H1 (cell line): ENCODE data around the gene LAIR1. TPM values are rescaled to one million over a fixed set of nuclear protein-coding genes. Genes with fewer than 3 reads are reported as not detected.

Experiments
- CTCF ChIA-PET: fragments of 300-600 bp; sonication (Branson Sonifier 250); formaldehyde crosslinking; loops from one replicate; lab custom pipeline; 2021; ENCODE audit not compliant: partially characterized antibody; lab: Charles Lee
- POLR2A ChIA-PET: fragments of 300-600 bp; sonication (Branson Sonifier 250); formaldehyde crosslinking; loops from one replicate; lab custom pipeline; 2021; ENCODE audit warnings: inconsistent platforms; ENCODE audit not compliant: partially characterized antibody; lab: Charles Lee
- DNase-seq, 2 experiments: peaks; one replicate each; pipeline versions ENCODE4 v3.0.0 to v3.0.0-alpha.2; 2010 to 2022; ENCODE audit warnings: low spot score in 2 of 2, low read depth in 1 of 2, mixed read lengths in 1 of 2
- FAIRE-seq: peaks from 2 replicates; lab custom pipeline; 2011; peaks lifted over from hg19 to GRCh38; lab: Jason Lieb, UNC
- H2AFZ ChIP-seq: 2 replicates; pipeline ENCODE4 v1.8.1; 2012; ENCODE audit warnings: low read length, inconsistent platforms
- H2AK5ac ChIP-seq: 2 replicates; pipeline ENCODE4 v1.6.1; 2013; ENCODE audit warnings: low read depth, low read length
- H2BK120ac ChIP-seq: replicated peaks from 2 replicates; pipeline ENCODE3; 2013; ENCODE audit warnings: low read depth, low read length, inconsistent platforms
- H2BK12ac ChIP-seq: 2 replicates; pipeline ENCODE4 v1.6.1; 2013; ENCODE audit warnings: low read depth, low read length
- H2BK15ac ChIP-seq: 2 replicates; pipeline ENCODE4 v1.6.1; 2013; ENCODE audit warnings: low read length
- H2BK20ac ChIP-seq: 2 replicates; pipeline ENCODE4 v1.6.1; 2013; ENCODE audit warnings: low read length
- H2BK5ac ChIP-seq: 2 replicates; pipeline ENCODE4 v1.6.1; 2013; ENCODE audit warnings: low read depth, low read length
- H3K14ac ChIP-seq: 2 replicates; pipeline ENCODE4 v1.6.1; 2013; ENCODE audit warnings: inconsistent platforms; ENCODE audit not compliant: insufficient read length
- H3K18ac ChIP-seq: 2 replicates; pipeline ENCODE4 v1.6.1; 2013; ENCODE audit warnings: low read length; ENCODE audit errors: extremely low read depth
- H3K23ac ChIP-seq: 2 replicates; pipeline ENCODE4 v1.6.1; 2013; ENCODE audit warnings: inconsistent platforms; ENCODE audit not compliant: insufficient read length
- H3K23me2 ChIP-seq: 2 replicates; pipeline ENCODE4 v1.6.1; 2013; ENCODE audit warnings: low read depth, low read length
- H3K27ac ChIP-seq: 2 replicates; pipeline ENCODE4 v1.6.1; 2011; ENCODE audit warnings: low read depth, low read length, inconsistent platforms
- H3K27me3 ChIP-seq, 4 experiments: replicated peaks in 1 of 4; 1 replicate in 1 of 4; 2 replicates in 3 of 4; pipeline versions ENCODE4 v1.6.1 to v1.8.1; 2011 to 2013; ENCODE audit warnings: low read length in 3 of 4, mild to moderate bottlenecking in 3 of 4, inconsistent platforms in 2 of 4, mixed read lengths in 2 of 4, moderate library complexity in 1 of 4; ENCODE audit not compliant: control insufficient read depth in 3 of 4, insufficient read depth in 3 of 4; ENCODE audit errors: extremely low read depth in 1 of 4
- H3K36me3 ChIP-seq, 4 experiments: 2 replicates each; pipeline versions ENCODE4 v1.6.1 to v1.8.1; 2011 to 2013; ENCODE audit warnings: mild to moderate bottlenecking in 4 of 4, low read length in 3 of 4, moderate library complexity in 2 of 4, control low read depth in 1 of 4, inconsistent platforms in 1 of 4; ENCODE audit not compliant: insufficient read depth in 4 of 4, control insufficient read depth in 2 of 4
- H3K4ac ChIP-seq: replicated peaks from 2 replicates; pipeline ENCODE3; 2013; ENCODE audit warnings: low read length, low read depth, mixed read lengths, inconsistent platforms; ENCODE audit not compliant: insufficient read length
- H3K4me1 ChIP-seq, 4 experiments: replicated peaks in 1 of 4; 1 replicate in 1 of 4; 2 replicates in 3 of 4; pipeline versions ENCODE4 v1.6.1 to v1.8.1; 2011 to 2013; ENCODE audit warnings: low read length in 3 of 4, inconsistent platforms in 2 of 4, mixed read lengths in 1 of 4; ENCODE audit not compliant: insufficient read depth in 4 of 4, control insufficient read depth in 3 of 4
- H3K4me2 ChIP-seq, 2 experiments: 2 replicates each; pipeline versions ENCODE4 v1.6.1 to v1.8.1; 2011 to 2013; ENCODE audit warnings: low read depth in 2 of 2, low read length in 2 of 2, control low read depth in 1 of 2, inconsistent platforms in 1 of 2, mild to moderate bottlenecking in 1 of 2; ENCODE audit not compliant: insufficient read depth in 1 of 2
- H3K4me3 ChIP-seq, 4 experiments: fragments of 200-600, 300-600 bp in 1 of 4; sonication (generic), shearing (Covaris generic), sonication (Bioruptor Twin) in 1 of 4; 2 replicates each; pipeline versions ENCODE4 v1.5.1 to v1.8.1; 2011 to 2016; ENCODE audit warnings: low read length in 4 of 4, low read depth in 3 of 4, control low read depth in 2 of 4, inconsistent platforms in 2 of 4, mild to moderate bottlenecking in 2 of 4, mixed read lengths in 1 of 4, moderate library complexity in 1 of 4; ENCODE audit not compliant: insufficient read depth in 2 of 4; ENCODE audit errors: extremely low read depth in 1 of 4
- H3K56ac ChIP-seq: replicated peaks from 2 replicates; pipeline ENCODE3; 2013; ENCODE audit warnings: low read depth, mild to moderate bottlenecking, mixed read lengths, low read length, inconsistent platforms; ENCODE audit not compliant: insufficient read length
- H3K79me1 ChIP-seq: 2 replicates; pipeline ENCODE4 v1.6.1; 2013; ENCODE audit warnings: low read depth, low read length, control low read depth
- H3K79me2 ChIP-seq, 2 experiments: 2 replicates each; pipeline versions ENCODE4 v1.6.1 to v1.8.1; 2012 to 2013; ENCODE audit warnings: low read length in 2 of 2, mild to moderate bottlenecking in 2 of 2, inconsistent platforms in 1 of 2; ENCODE audit not compliant: insufficient read depth in 2 of 2, control insufficient read depth in 1 of 2
- H3K9ac ChIP-seq, 4 experiments: replicated peaks in 1 of 4; 1 replicate in 1 of 4; 2 replicates in 3 of 4; pipeline versions ENCODE4 v1.6.1 to v1.8.1; 2011 to 2013; ENCODE audit warnings: low read depth in 3 of 4, low read length in 3 of 4, control low read depth in 2 of 4, mild to moderate bottlenecking in 2 of 4, moderate library complexity in 2 of 4, inconsistent platforms in 1 of 4; ENCODE audit errors: extremely low read depth in 1 of 4
- H3K9me3 ChIP-seq, 2 experiments: 2 replicates each; pipeline versions ENCODE4 v1.6.1 to v1.8.1; 2012 to 2013; ENCODE audit warnings: mild to moderate bottlenecking in 2 of 2, moderate library complexity in 2 of 2, control low read depth in 1 of 2, inconsistent platforms in 1 of 2, low read depth in 1 of 2, low read length in 1 of 2, mixed read lengths in 1 of 2; ENCODE audit not compliant: insufficient read depth in 2 of 2
- H4K20me1 ChIP-seq, 2 experiments: replicated peaks in 1 of 2; 2 replicates each; pipeline versions ENCODE3 to v1.8.1; 2011 to 2013; ENCODE audit warnings: inconsistent platforms in 2 of 2, low read length in 2 of 2, mild to moderate bottlenecking in 1 of 2; ENCODE audit not compliant: insufficient read depth in 2 of 2, control insufficient read depth in 1 of 2
- H4K5ac ChIP-seq: 2 replicates; pipeline ENCODE4 v1.6.1; 2013; ENCODE audit warnings: low read length, low read depth, mixed read lengths, inconsistent platforms; ENCODE audit not compliant: insufficient read length
- H4K8ac ChIP-seq: 2 replicates; pipeline ENCODE4 v1.8.0; 2013; ENCODE audit warnings: mild to moderate bottlenecking, moderate library complexity, low read length, inconsistent platforms; ENCODE audit not compliant: insufficient read depth; ENCODE audit errors: extremely low read depth
- H4K91ac ChIP-seq: replicated peaks from 2 replicates; pipeline ENCODE3; 2013; ENCODE audit warnings: low read length, mixed read lengths, inconsistent platforms; ENCODE audit not compliant: insufficient read length
- ATF3 ChIP-seq: IDR thresholded peaks from 2 replicates; pipeline ENCODE4 v1.6.1; 2011; ENCODE audit warnings: low read depth, mild to moderate bottlenecking, low read length; ENCODE audit not compliant: insufficient read depth
- CBX5 ChIP-seq: fragments of 300-800, 300-1000 bp; sonication (generic); IDR thresholded peaks from 2 replicates; pipeline ENCODE4 v1.7.1; 2016; ENCODE audit warnings: antibody characterized with exemption, low read length, low read depth
- E2F6 ChIP-seq: IDR thresholded peaks from 2 replicates; pipeline ENCODE4 v1.6.1; 2012; ENCODE audit warnings: inconsistent platforms
- EGR1 ChIP-seq: IDR thresholded peaks from 2 replicates; pipeline ENCODE4 v1.6.1; 2011; ENCODE audit warnings: low read depth, low read length, borderline replicate concordance
- GABPA ChIP-seq: IDR thresholded peaks from 2 replicates; pipeline ENCODE4 v1.6.1; 2011; ENCODE audit warnings: mild to moderate bottlenecking, low read length, moderate library complexity, borderline replicate concordance; ENCODE audit not compliant: insufficient read depth
- GTF2F1 ChIP-seq: IDR thresholded peaks from 2 replicates; pipeline ENCODE4 v1.6.1; 2012; ENCODE audit warnings: low read depth, low read length, improper control_type of control experiment, borderline replicate concordance
- MAFK ChIP-seq: IDR thresholded peaks from 2 replicates; pipeline ENCODE4 v1.6.1; 2012; ENCODE audit warnings: low read depth, mild to moderate bottlenecking, improper control_type of control experiment, low read length
- POLR2A ChIP-seq, 2 experiments: IDR thresholded peaks; 1 replicate in 1 of 2; 2 replicates in 1 of 2; pipeline ENCODE4 v1.6.1; 2011; ENCODE audit warnings: low read depth in 2 of 2, low read length in 2 of 2, mild to moderate bottlenecking in 2 of 2; ENCODE audit errors: control extremely low read depth in 1 of 2
- RXRA ChIP-seq: IDR thresholded peaks from 2 replicates; pipeline ENCODE4 v1.6.1; 2011; ENCODE audit warnings: low read depth, mild to moderate bottlenecking, low read length, moderate library complexity; ENCODE audit not compliant: insufficient read depth
- SIRT6 ChIP-seq: IDR thresholded peaks from one replicate; pipeline ENCODE4 v1.7.1; 2012; ENCODE audit warnings: low read length, inconsistent platforms
- TAF1 ChIP-seq: IDR thresholded peaks from 2 replicates; pipeline ENCODE4 v1.6.1; 2011; ENCODE audit warnings: mild to moderate bottlenecking, low read depth, low read length
- TAF7 ChIP-seq: optimal IDR thresholded peaks from 2 replicates; pipeline ENCODE3; 2011; ENCODE audit warnings: low read depth, mild to moderate bottlenecking, inconsistent platforms, low read length, moderate library complexity, borderline replicate concordance
- TBP ChIP-seq: IDR thresholded peaks from 2 replicates; pipeline ENCODE4 v1.6.1; 2011; ENCODE audit warnings: low read depth, low read length, improper control_type of control experiment
- TCF12 ChIP-seq: IDR thresholded peaks from 2 replicates; pipeline ENCODE4 v1.6.1; 2011; ENCODE audit warnings: low read depth, mild to moderate bottlenecking, low read length
- ZNF274 ChIP-seq: IDR thresholded peaks from 2 replicates; pipeline ENCODE4 v1.7.0; 2012; ENCODE audit warnings: low read length, borderline replicate concordance; ENCODE audit errors: extremely low read depth
- polyA plus RNA-seq, 7 experiments: library from polyadenylated mRNA; depleted of rRNA in 3 of 7; stranded (reverse) in 5 of 7; unstranded in 2 of 7; fragments of >200 nt in 5 of 7; fragments of 200-250 nt in 2 of 7; gene quantifications; 1 replicate in 5 of 7; 2 replicates in 1 of 7; 4 replicates in 1 of 7; pipeline versions ENCODE4 v1.2.1 to v1.2.3, GENCODE V29; 2011 to 2013; ENCODE audit warnings: missing spikeins in 2 of 7, mixed read lengths in 2 of 7
- total RNA-seq: library from RNA; stranded (reverse); fragmentation: NEBNext Ultra II Directional; extraction: Animal tissue kit (Norgen Biotek cat#: 25700); gene quantifications from 2 replicates; pipeline ENCODE4 v1.2.1, GENCODE V29; 2021

The LAIR1 gene
- total and polyA plus RNA-seq, 2 of the 8 experiments (the other 6 are each of a cell fraction or from before 2014, with no cell fraction given), result 0.18 TPM; not detected in 1

- H4K91ac ChIP-seq, result no peak overlapping the region
- H2AFZ ChIP-seq, result no peak overlapping the region
- no peak overlapping the region for H4K5ac ChIP-seq
- no peak overlapping the region for H4K8ac ChIP-seq
- no peak for FAIRE-seq
- no peak overlapping the region for H3K4me2 ChIP-seq
- H2BK20ac ChIP-seq, result no peak overlapping the region
- no peak overlapping the region for H3K18ac ChIP-seq
- H2BK5ac ChIP-seq, result no peak overlapping the region
- no peak overlapping the region for H2BK15ac ChIP-seq
- no peak overlapping the region for H2BK12ac ChIP-seq
- ChIA-PET CTCF (interaction anchor here (1.6 kb wide), 1 partner anchor 15 kb away, joined by 3 read pairs; no protein-coding TSS in a partner anchor), POLR2A (no interaction called here)
- no peak overlapping the region for H3K23ac ChIP-seq
- H3K23me2 ChIP-seq, result no peaks in the 10 kb centered on the region
- no peak overlapping the region for H3K4ac ChIP-seq
- H3K79me2 ChIP-seq, result no peaks in the 10 kb centered on the region
- H3K56ac ChIP-seq, result no peak overlapping the region
- no peaks in the 10 kb centered on the region for H4K20me1 ChIP-seq
- H3K36me3 ChIP-seq, result no peaks in the 10 kb centered on the region
- no peak overlapping the region for H3K27ac ChIP-seq
- peaks cover 0 to 3% (median under 1%) of the 10 kb centered on the region in 4 experiments; a peak in 2 of 7 replicates for H3K4me1 ChIP-seq
- H3K27me3 ChIP-seq, result no peaks in the 10 kb centered on the region; a peak in 1 of 7 replicates
- no peaks in the 10 kb centered on the region for H3K79me1 ChIP-seq
- H3K9me3 ChIP-seq, result peaks cover 0 to 2% of the 10 kb centered on the region in 2 experiments; a peak in 1 of 4 replicates
- DNase-seq, result no peak
- H2BK120ac ChIP-seq, result no peak overlapping the region
- H3K9ac ChIP-seq, result no peak overlapping the region
- no peak overlapping the region for H3K14ac ChIP-seq
- no peak overlapping the region for H2AK5ac ChIP-seq
- H3K4me3 ChIP-seq, result no peak overlapping the region
- no peak for TF ChIP-seq GTF2F1
- no peak for TF ChIP-seq E2F6
- no peak for TF ChIP-seq SIRT6
- no peak for TF ChIP-seq MAFK
- TF ChIP-seq GABPA, result no peak
- TF ChIP-seq ATF3, result no peak
- no peak for TF ChIP-seq TAF7
- no peak for TF ChIP-seq CBX5
- TF ChIP-seq POLR2A (IDR thresholded peaks at IDR 0.05; ENCODE audit: control extremely low read depth in 1 of 2, low read depth in 2 of 2, low read length in 2 of 2), result no peak
- TF ChIP-seq EGR1, result no peak
- TF ChIP-seq TAF1, result no peak
- no peak for TF ChIP-seq RXRA
- no peak for TF ChIP-seq TCF12
- no peak for TF ChIP-seq TBP
- TF ChIP-seq ZNF274, result no peak
Measured at GRCh38 chr19:54405628-54406027, 40.9 kb upstream of the LAIR1 start.
